GM04503 (cell line): ENCODE measurements around the gene ACTR5.
"Not testable (repeated sequence)": the region's sequence is repeated elsewhere in the genome, so short reads cannot be mapped to it uniquely, and the experiment has no call there.

ENCODE experiments used
- DNase-seq: peaks from one replicate; pipeline ENCODE4 v3.0.0-alpha.2; 2012; ENCODE audit warnings: low read depth

Gene ACTR5

GRCh38 chr20:38805958-38806854 lies 57.9 kb downstream of the ACTR5 start:
- DNase-seq, result no peak

GRCh38 chr20:38806855-38807655 lies 58.8 kb downstream of the ACTR5 start:
- DNase-seq, result no peak

DNA sequence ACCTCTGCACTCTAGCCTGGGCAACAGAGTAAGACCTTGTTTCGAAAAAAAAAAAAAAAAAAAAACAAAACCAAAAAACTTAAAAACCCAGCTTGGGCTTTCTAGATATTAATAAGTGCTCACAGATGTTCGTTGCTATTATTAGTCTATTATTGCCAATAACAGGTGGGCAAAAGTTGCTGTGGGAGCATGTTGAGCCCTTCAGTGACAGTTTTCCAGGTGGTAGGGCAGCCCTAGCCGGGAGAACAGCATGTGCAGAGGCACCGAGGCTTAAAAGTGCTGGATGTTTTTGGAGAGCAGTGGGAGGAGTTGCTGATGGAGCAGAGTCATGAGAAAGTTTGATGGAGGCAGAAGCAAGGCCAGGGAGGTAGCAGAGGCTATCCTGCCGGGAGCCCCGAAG lies 61.7 kb downstream of the ACTR5 start:
- no peak for DNase-seq

- DNase-seq, result no peak
These were observed 62.8 kb downstream of the ACTR5 start for GRCh38 chr20:38810926-38811630.

DNA sequence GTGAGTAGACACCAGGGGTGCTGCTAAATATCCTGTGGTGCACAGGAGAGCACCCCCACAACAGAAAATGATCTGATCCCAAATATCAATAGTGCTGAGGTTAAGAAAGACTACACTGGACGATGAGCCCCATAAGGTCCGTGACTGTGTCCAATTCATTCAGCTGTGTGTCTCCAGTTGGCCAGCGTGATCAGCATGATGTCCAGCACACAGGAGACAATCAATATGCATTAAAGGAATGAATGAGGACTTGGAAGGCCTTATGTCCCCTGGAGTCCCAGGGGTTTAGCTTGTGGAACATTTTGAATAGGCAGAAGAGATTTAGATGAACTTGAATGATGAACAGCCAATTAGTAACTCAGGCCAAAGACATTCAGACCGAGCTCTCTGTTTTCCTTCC lies 63.5 kb downstream of the ACTR5 start:
- no peak for DNase-seq

DNA sequence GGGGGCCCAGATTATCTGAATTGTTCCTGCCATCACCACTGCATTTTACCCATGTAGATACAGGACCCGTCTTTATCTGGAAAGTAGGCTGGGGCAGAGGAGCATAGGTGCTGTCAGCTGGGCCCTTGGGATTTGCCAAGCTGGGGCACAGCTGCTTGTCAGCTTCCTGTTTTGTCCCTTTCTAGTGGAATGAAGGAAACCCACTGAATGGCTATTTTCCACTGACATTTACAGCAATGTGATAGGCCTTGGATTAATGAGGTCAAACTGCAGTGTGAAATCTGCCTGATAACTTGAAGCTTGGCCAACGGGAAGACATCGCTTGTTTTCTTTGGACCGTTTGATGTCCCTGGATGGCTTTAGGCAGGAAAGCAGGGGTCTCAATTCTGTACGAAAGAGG lies 63.9 kb downstream of the ACTR5 start:
- no peak for DNase-seq

- DNase-seq, result no peak
These were observed 64.7 kb downstream of the ACTR5 start for GRCh38 chr20:38812709-38813573.

DNA sequence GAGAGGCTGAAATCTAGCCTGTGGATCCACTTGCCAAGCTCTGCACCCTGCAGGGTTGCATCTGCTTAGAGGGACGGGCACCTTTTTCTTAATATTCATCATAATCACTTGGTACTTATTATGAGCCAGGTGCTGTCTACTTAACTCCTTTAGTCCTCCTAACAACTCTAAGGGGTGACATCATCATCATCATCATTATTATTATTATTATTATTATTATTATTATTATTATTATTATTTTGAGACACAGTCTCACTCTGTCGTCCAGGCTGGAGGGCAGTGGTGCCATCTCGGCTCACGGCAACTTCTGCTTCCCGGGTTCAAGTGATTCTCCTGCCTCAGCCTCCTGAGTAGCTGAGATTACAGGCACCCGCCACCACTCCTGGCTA lies 65.3 kb downstream of the ACTR5 start:
- DNase-seq, result not testable (repeated sequence)

DNA sequence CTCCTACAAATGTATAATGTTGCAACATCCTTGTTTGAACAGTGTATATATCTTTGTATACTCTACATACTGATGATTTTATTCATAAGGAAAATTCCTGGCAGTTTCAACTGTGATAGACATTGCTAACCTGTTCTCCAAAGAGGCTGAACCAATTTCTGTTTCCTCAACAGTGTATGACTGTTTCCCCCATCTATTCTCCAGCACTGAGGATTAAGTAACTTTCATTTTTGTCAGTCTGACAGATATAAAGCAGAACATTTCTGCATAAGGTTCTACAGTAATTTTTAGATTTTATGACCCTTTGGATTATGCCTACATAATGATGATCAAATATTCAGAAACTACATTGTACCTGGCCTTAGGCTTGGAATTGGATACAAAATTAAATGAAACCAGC lies 67.2 kb downstream of the ACTR5 start:
- DNase-seq, result no peak

GRCh38 chr20:38818113-38819065 lies 70.1 kb downstream of the ACTR5 start:
- DNase-seq, result no peak
